Activated T-helper 9 cell treated with anti-CD3 and anti-CD28 coated beads, Interleukin-2, amount 50 U/mL, for 16 hours (primary cell): ENCODE results near the gene PADI6.

Experiments used
- DNase-seq: peaks from one replicate; pipeline ENCODE4 v3.0.0-alpha.2; 2020; ENCODE audit warnings: low read depth

The PADI6 gene

DNA sequence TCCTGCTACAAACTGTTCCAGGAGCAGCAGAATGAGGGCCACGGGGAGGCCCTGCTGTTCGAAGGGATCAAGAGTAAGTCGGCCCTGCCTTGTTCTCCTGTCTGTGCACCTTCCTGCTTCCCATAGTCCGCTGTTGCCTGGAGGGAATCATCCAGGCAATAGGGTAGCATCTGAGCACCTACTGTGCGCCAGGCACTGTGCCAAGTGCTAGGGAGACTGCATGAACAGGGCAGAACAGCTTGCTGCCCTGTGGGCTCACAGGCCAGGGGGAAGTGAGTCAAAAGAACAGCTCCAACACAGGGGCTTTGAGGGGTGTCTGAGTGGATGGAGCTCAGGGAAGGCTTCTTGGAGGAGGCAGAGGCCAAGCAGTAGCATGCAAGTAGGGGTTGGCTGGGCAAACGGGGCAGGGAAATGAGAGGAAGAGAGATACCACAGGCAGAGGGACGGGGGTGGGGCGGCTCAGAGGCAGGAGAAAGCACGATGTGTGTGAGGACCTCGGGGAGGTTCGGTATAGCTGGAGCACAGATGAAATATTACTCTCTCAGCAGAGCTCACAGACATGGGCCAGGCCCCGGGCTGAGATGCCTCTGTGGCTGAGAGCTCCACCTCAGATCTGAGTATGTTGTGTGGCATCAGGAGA, 15.5 kb upstream of the PADI6 start:
- no peak for DNase-seq

- DNase-seq, result no peak
These were observed 13.4 kb upstream of the PADI6 start for GRCh38 chr1:17358557-17358956.

DNA sequence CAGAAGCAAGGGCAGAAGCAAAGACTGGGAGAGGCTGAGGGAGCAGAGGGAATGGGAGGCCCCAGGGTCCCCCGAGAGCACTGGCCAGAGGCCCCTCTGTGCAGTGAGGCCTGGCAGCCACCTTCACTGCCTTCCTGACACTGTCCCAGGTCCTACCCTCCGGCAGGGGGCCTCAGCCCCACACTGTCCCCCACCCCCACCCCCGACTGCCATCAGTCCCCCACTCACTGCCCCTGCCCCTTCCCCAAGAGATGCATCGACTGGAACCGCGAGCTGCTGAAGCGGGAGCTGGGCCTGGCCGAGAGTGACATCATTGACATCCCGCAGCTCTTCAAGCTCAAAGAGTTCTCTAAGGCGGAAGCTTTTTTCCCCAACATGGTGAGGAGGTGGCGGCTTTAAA, 13.0 kb upstream of the PADI6 start:
- no peak for DNase-seq

DNA sequence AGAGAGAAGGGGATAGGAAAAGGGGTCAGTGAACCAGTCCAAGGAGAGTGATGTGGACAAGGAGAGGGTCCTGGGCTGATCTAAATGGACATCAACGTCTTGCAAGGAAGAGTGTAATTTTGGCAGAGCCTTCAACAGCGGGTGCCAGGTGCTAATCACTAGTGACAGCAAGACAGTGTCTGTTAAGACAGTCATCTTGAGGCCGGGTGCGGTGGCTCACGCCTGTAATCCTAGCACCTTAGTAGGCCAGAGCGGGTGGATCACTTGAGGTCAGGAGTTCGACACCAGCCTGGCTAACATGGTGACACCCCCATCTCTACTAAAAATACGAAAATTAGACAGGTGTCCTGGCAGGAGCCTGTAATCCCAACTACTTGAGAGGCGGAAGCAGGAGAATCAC, 12.2 kb upstream of the PADI6 start:
- DNase-seq, result no peak

DNA sequence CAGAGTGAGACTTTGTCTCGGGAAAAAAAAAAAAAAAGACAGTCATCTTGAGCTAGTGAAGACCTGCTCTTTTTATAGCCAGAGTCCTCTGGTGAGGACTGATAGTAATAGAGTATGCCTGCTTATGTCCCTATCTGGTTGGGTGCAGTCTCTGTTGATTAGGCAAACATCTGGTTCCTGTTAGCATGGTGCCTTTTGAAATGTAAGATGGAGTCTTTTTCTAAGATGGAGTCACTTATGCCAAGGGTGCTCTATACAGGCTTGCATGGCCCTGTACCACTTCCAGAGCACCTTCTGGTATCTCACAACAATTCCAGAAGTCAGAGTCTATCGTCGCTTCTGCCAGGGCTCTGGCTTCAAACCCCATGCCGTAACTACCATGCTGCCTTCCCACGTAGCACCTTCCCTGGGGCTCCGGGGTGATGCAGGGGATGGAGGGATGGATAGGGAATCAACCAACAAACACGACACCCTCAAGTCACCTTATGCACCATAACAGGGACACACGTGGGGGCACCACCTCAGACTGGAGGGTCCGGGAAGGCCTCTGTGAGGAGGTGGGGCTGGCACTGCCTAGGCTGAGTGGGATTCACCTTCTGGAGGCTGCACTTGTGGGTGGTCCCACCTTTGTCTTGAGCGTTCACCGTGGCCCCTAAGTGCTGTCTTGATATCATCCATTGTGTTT, 11.6 kb upstream of the PADI6 start:
- no peak for DNase-seq

DNA sequence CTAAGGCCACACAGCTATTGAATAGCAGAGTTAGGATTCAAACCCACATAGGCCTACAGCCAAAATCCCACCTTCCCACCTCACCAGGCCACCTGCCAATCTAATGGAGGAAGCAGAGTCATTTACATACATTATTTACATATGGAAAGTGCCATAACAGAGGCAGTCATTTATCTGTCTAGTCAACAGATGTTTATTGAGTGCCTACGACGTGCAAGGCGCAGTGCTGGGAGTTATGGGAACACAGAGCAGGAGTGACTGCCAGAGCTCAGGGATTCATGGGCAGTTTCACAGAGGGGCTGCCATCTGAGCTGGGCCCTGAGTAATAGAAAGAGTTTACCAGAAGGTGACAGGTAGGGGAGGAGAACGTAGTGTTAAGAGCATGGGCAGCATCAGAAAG, 10.3 kb upstream of the PADI6 start:
- no peak for DNase-seq

GRCh38 chr1:17363351-17363750, 8.6 kb upstream of the PADI6 start:
- DNase-seq, result no peak

GRCh38 chr1:17363771-17364170, 8.2 kb upstream of the PADI6 start:
- no peak for DNase-seq

GRCh38 chr1:17365293-17365692, 6.7 kb upstream of the PADI6 start:
- DNase-seq, result no peak

- DNase-seq, result no peak
These were observed 2.5 kb upstream of the PADI6 start for GRCh38 chr1:17369466-17369865.

GRCh38 chr1:17370618-17371017, 1.4 kb upstream of the PADI6 start:
- DNase-seq, result no peak

DNA sequence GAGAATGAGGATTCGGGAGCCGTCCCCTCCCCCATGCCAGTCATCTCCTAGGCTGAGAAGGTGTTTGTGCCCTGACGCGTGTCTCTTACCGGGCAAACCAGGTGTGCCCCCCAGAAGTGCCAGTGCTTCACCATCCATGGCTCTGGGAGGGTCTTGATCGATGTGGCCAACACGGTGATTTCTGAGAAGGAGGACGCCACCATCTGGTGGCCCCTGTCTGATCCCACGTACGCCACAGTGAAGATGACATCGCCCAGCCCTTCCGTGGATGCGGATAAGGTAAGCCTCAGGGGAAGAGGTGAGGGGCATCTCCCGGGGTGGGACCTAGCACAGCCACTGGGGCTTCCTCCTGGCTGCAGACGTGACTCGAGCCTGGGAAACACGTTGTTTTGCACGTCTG, 959 bp downstream of the PADI6 start:
- no peak for DNase-seq

DNA sequence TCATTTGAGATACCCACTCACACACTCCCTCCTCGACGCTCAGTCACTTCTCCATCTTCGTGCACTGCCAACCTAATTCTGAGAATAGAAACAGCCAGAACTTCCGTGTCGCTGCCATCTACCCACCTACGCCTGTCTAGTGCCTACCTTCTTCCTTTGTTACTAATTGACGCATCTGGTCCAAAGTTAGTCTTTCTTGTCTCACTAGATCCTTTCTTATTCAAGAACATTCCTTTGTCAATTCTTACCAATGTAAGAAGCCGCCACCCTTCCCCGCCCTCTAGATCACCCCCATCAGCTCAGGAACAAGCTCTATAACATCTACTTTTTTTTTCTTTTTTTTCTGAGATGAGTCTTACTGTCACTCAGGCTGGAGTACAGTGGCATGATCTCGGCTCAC, 3.7 kb downstream of the PADI6 start:
- DNase-seq, result no peak

- DNase-seq, result no peak
These were observed 5.4 kb downstream of the PADI6 start for GRCh38 chr1:17377325-17377953.

GRCh38 chr1:17381161-17381560, 9.2 kb downstream of the PADI6 start:
- no peak for DNase-seq

GRCh38 chr1:17392199-17392740, 20.3 kb downstream of the PADI6 start:
- DNase-seq, result no peak

DNA sequence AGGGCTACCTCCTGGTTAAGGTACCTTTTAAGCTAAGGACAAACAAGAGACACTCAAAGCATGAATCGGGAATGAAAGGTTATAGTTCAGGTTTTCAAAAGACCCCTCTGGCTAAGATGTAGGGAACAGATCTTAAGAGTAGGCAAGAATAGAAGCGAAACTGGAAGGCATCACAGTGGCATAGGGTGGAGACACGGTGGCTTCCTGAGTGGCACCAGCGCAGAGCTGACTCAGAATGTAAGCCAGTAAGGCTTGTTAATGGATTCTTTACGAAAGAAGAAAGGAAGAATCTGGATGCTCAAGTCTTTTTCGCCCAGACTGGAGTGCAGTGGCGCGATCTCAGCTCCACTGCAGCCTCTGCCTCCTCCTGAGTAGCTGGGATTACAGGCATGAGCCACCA, 21.2 kb downstream of the PADI6 start:
- no peak for DNase-seq

DNA sequence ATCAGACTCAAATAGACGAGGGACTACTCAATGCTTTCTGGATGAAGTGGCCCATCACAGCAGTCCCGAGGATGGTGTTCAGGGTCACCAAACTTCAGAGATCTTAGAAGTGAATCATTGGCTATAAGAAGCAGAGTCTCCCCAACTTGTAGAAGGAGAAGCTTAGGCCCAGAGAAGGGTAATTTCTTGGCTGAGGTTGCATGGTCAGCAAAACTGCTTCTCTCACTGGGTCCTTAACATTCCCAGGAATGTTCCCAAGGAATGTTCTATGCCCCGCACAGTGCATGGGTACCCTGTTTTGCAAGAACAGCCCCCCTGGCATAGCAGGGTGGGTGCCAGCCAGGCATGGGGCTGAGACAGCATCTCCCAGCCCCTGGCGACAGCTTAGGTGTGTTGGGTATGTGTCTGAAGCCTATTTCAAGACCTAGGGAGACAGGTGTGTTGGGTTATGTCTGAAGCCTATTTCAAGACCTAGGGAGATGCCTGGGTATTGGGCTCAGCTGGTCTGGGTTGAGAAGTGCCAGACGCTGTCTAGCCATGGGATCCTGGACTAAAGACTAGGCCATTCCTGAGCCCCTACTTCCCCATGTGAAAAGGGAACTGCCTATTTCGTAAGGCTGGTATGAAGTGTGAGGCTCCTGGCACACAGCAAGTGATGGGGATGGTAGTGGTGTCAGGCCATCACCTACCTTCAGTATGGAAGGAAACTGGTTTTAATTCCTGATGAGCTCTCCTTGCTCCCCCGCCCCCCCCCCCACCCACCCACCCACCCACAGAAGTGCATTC, 26.1 kb downstream of the PADI6 start:
- DNase-seq, result no peak

DNA sequence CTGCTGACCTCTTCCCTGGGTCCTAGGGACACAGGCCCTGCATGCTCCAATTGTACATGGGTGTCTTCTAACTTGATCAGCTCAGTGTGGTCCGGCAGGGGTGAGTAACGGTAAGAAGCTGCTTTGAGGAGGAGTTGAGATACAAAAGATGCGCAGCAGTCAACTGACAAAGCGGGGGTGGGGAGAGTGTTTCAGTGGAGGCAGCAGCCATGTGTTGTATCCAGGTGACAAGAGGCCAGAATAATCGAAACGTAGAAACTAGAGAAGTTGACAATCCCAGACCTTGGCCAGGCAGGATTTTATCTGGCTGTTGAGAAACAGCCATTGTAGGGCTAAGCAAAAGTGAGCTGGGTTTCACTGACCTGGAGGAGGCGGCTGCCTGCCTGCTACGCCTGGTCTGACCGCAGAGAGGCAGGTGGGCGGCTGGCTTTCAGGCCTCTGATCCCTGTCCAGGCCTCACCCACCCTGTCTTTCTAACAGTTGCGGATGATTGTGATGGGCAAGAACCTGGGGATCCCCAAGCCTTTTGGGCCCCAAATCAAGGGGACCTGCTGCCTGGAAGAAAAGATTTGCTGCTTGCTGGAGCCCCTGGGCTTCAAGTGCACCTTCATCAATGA, 28.8 kb downstream of the PADI6 start:
- DNase-seq, result no peak

- no peak for DNase-seq
These were observed 29.8 kb downstream of the PADI6 start for GRCh38 chr1:17401841-17402240.

- DNase-seq, result no peak
These were observed 31.1 kb downstream of the PADI6 start for GRCh38 chr1:17403081-17403480.

- no peak for DNase-seq
These were observed 32.2 kb downstream of the PADI6 start for GRCh38 chr1:17404034-17404684.
